Liver (tissue), 9 donors: ENCODE results near the gene CD300LG. TPM values are rescaled to one million over a fixed set of nuclear protein-coding genes. Genes with fewer than 3 reads are reported as not detected.
"Not testable (repeated sequence)": the region's sequence is repeated elsewhere in the genome, so short reads cannot be mapped to it uniquely, and the experiment has no call there.

ENCODE experiments used
- DNase-seq: peaks from one replicate; pipeline ENCODE4 v3.0.0-alpha.2; 2017; ENCODE audit warnings: low spot score
- H3K27ac ChIP-seq, 2 donors: one replicate each; pipeline ENCODE4 v1.7.0; 2013; ENCODE audit warnings: inconsistent platforms in 2 of 2, low read length in 2 of 2, control low read depth in 1 of 2, low read depth in 1 of 2, mild to moderate bottlenecking in 1 of 2
- H3K27me3 ChIP-seq, 4 donors: one replicate each; pipeline versions ENCODE4 v1.6.1 to v1.7.0; 2013; ENCODE audit warnings: low read length in 3 of 4, inconsistent platforms in 1 of 4, mild to moderate bottlenecking in 1 of 4, moderate library complexity in 1 of 4; ENCODE audit not compliant: control insufficient read depth in 4 of 4, insufficient read depth in 4 of 4
- H3K36me3 ChIP-seq, 4 donors: one replicate each; pipeline versions ENCODE4 v1.6.1 to v1.7.0; 2013; ENCODE audit warnings: low read length in 3 of 4, mild to moderate bottlenecking in 3 of 4, low read depth in 1 of 4, moderate library complexity in 1 of 4; ENCODE audit not compliant: control insufficient read depth in 4 of 4, insufficient read depth in 3 of 4
- H3K4me1 ChIP-seq, 4 donors: one replicate each; pipeline versions ENCODE4 v1.6.1 to v1.7.0; 2013; ENCODE audit warnings: low read length in 3 of 4, mild to moderate bottlenecking in 3 of 4, moderate library complexity in 1 of 4; ENCODE audit not compliant: control insufficient read depth in 4 of 4, insufficient read depth in 4 of 4
- H3K4me3 ChIP-seq, 3 donors: one replicate each; pipeline versions ENCODE4 v1.6.1 to v1.7.0; 2013; ENCODE audit warnings: low read length in 3 of 3, control low read depth in 1 of 3, low read depth in 1 of 3, mild to moderate bottlenecking in 1 of 3
- H3K9ac ChIP-seq, 2 donors: one replicate each; pipeline ENCODE4 v1.7.0; 2013; ENCODE audit warnings: low read length in 2 of 2, mild to moderate bottlenecking in 2 of 2, moderate library complexity in 2 of 2, control low read depth in 1 of 2, low read depth in 1 of 2
- H3K9me3 ChIP-seq, 4 donors: one replicate each; pipeline versions ENCODE4 v1.6.1 to v1.7.0; 2013; ENCODE audit warnings: low read length in 3 of 4; ENCODE audit not compliant: control insufficient read depth in 4 of 4
- EGR1 ChIP-seq, 2 donors: IDR thresholded peaks; 2 replicates each; pipeline ENCODE4 v1.6.1; 2016 to 2018; ENCODE audit warnings: antibody characterized with exemption in 2 of 2, low read depth in 2 of 2
- FOXA1 ChIP-seq: IDR thresholded peaks from 2 replicates; pipeline ENCODE4 v1.6.1; 2016; ENCODE audit warnings: antibody characterized with exemption
- GABPA ChIP-seq, 2 donors: IDR thresholded peaks in 1 of 2; conservative IDR thresholded peaks in 1 of 2; 2 replicates each; pipeline ENCODE4 v1.6.1; 2016; ENCODE audit warnings: antibody characterized with exemption in 2 of 2, mild to moderate bottlenecking in 1 of 2, moderate library complexity in 1 of 2
- HNF4A ChIP-seq, 2 donors: conservative IDR thresholded peaks; 2 replicates each; pipeline ENCODE4 v1.6.1; 2016; ENCODE audit warnings: antibody characterized with exemption in 2 of 2, mild to moderate bottlenecking in 2 of 2
- HNF4G ChIP-seq: IDR thresholded peaks from 2 replicates; pipeline ENCODE4 v1.6.1; 2016; ENCODE audit warnings: antibody characterized with exemption
- NR2F2 ChIP-seq: IDR thresholded peaks from 2 replicates; pipeline ENCODE4 v1.6.1; 2016; ENCODE audit warnings: antibody characterized with exemption
- RAD21 ChIP-seq, 2 donors: IDR thresholded peaks; 2 replicates each; pipeline ENCODE4 v1.6.1; 2016; ENCODE audit warnings: antibody characterized with exemption in 2 of 2, mild to moderate bottlenecking in 2 of 2
- RXRA ChIP-seq, 2 donors: IDR thresholded peaks; 2 replicates each; pipeline ENCODE4 v1.6.1; 2017 to 2018; ENCODE audit warnings: antibody characterized with exemption in 2 of 2, mild to moderate bottlenecking in 1 of 2
- YY1 ChIP-seq: IDR thresholded peaks from 2 replicates; pipeline ENCODE4 v1.6.1; 2016; ENCODE audit warnings: antibody characterized with exemption, mild to moderate bottlenecking
- WGBS: extraction: QIAGEN DNeasy Blood & Tissue Kit; methylation state at CpG from one replicate; pipeline ENCODE4 v1.1.7; 2013; 5-methylcytosine and 5-hydroxymethylcytosine counted together
- polyA plus RNA-seq, 2 donors: library from polyadenylated mRNA; stranded (reverse) in 1 of 2; unstranded in 1 of 2; fragments of 200-250 nt in 1 of 2; fragments of >200 nt in 1 of 2; fragmentation: Nextera tagmentation in 1 of 2; extraction: Ambion mirVana in 1 of 2; gene quantifications; one replicate each; pipeline versions ENCODE4 v1.2.1 to v1.2.3, GENCODE V29; 2013 to 2015
- total RNA-seq, 2 donors: library from RNA; depleted of rRNA; stranded (reverse); fragments of >200 nt; gene quantifications; one replicate each; pipeline ENCODE4 v1.2.3, GENCODE V29; 2014
- TF ChIP-seq, protein P1 (sequence below): IDR thresholded peaks from 2 replicates; pipeline ENCODE4 v1.6.1; 2016; ENCODE audit warnings: antibody characterized with exemption, mild to moderate bottlenecking
- TF ChIP-seq, protein P2 (sequence below): IDR thresholded peaks from 2 replicates; pipeline ENCODE4 v1.6.1; 2016; ENCODE audit warnings: antibody characterized with exemption
- donor health status: healthy.
- donor health status: healthy.
- donor health status: healthy.
- donor health status: healthy.
- donor health status: healthy.

CD300LG gene
- total and polyA plus RNA-seq, 4 donors = 0.14 to 0.58 (median 0.20) TPM

DNA sequence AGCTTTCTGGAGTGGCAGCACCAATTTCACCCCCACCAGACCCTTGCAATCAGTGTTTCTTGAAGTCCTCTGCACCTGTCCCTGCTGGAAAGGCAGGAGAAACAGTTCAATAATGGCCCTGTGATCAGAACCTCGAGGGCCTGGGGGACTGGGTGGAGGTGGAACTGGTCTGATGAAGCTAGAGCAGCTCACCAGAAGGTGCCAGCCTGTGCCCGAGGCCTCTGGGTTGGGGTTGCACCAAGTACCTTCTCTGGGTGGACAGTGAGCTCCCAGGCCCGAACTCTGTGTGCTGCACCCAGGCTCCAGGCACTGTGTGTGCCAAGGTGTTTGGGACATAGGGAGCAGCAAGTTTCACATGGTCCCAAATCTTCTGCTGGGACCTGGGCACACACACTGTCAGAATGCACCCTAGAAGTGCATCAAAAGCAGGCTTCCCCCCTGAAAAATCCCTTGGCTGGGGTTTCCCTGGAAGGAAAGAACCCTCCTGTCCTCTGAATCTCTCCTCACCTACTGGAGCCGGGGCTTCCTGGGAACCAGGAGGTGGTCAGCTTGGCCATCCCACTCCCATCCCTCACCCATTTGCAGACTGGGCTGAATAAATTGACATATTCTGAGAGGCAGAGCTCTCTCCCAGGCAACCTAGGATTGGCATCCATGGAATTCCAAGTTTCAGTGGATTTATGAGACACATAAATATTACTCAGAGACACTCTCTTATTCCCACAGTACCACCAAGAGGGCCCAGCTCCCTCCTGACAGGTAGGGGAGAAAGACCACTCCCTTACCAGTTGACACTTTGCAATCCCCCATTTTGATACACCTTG, 17.4 kb downstream of the CD300LG start:
- H3K27me3 ChIP-seq = peaks cover 0 to 2% (median 0%) of the 10 kb centered on the region in 4 donors
- H3K9ac ChIP-seq = no peak overlapping the region
- H3K36me3 ChIP-seq = no peaks in the 10 kb centered on the region
- no peak for DNase-seq
- 81% methylated on average over 4 of the region's 4 CpGs for WGBS
- TF ChIP-seq RAD21 (IDR thresholded peaks at IDR 0.05) (no peak), FOXA1 (no peak), RXRA (IDR thresholded peaks at IDR 0.05) (no peak), GABPA (IDR thresholded peaks at IDR 0.05 in 1 of 2, conservative IDR thresholded peaks at IDR 0.05 in 1 of 2) (no peak), HNF4G (no peak), HNF4A (conservative IDR thresholded peaks at IDR 0.05) (no peak), YY1 (no peak)
- TF ChIP-seq, protein P1, sequence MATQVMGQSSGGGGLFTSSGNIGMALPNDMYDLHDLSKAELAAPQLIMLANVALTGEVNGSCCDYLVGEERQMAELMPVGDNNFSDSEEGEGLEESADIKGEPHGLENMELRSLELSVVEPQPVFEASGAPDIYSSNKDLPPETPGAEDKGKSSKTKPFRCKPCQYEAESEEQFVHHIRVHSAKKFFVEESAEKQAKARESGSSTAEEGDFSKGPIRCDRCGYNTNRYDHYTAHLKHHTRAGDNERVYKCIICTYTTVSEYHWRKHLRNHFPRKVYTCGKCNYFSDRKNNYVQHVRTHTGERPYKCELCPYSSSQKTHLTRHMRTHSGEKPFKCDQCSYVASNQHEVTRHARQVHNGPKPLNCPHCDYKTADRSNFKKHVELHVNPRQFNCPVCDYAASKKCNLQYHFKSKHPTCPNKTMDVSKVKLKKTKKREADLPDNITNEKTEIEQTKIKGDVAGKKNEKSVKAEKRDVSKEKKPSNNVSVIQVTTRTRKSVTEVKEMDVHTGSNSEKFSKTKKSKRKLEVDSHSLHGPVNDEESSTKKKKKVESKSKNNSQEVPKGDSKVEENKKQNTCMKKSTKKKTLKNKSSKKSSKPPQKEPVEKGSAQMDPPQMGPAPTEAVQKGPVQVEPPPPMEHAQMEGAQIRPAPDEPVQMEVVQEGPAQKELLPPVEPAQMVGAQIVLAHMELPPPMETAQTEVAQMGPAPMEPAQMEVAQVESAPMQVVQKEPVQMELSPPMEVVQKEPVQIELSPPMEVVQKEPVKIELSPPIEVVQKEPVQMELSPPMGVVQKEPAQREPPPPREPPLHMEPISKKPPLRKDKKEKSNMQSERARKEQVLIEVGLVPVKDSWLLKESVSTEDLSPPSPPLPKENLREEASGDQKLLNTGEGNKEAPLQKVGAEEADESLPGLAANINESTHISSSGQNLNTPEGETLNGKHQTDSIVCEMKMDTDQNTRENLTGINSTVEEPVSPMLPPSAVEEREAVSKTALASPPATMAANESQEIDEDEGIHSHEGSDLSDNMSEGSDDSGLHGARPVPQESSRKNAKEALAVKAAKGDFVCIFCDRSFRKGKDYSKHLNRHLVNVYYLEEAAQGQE = no peak
- TF ChIP-seq, protein P2, sequence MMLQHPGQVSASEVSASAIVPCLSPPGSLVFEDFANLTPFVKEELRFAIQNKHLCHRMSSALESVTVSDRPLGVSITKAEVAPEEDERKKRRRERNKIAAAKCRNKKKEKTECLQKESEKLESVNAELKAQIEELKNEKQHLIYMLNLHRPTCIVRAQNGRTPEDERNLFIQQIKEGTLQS = no peak
- no peaks in the 10 kb centered on the region for H3K4me1 ChIP-seq
- H3K9me3 ChIP-seq = no peaks in the 10 kb centered on the region
- H3K4me3 ChIP-seq = no peak overlapping the region
- no peak overlapping the region for H3K27ac ChIP-seq

DNA sequence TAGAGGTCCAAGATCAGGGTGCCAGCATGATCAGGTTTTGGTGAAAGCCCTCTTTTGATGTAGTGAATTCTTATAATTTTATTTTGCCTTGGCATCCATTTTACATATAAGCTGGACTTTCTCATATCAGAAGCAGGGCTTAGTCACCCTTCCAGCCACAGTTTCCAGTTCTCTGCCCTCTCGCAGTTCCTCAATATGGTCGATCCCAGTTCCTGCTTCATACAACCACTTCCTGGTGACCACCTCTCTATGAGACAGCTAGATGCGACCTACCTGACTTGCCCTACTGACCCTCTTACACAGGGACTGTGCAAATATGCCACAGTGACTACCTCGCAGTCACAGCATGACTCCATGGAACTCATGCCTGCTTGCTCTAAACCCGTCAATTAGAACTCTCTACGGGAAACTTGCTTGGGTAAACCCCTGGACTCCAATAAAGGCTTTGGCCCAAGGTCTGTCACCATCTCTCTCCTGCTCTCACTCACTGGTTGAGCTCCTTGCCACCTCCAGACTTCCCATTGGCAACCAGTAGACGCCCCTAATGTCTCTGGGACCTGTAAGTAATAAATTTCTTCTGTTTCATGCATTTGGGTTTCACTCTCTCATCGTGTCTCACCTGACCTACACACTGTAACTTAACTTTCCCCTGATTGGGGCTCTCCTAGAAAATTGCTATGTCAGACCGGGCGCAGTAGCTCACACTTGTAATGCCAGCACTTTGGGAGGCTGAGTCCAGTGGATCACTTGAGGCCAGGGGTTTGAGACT, 21.4 kb downstream of the CD300LG start:
- Histone ChIP-seq H3K9me3 (no peaks in the 10 kb centered on the region), H3K36me3 (no peaks in the 10 kb centered on the region), H3K27me3 (peaks cover 0 to 2% (median 0%) of the 10 kb centered on the region in 4 donors), H3K4me1 (no peaks in the 10 kb centered on the region), H3K27ac (no peak overlapping the region), H3K9ac (no peak overlapping the region), H3K4me3 (no peak overlapping the region)
- no peak for DNase-seq
- TF ChIP-seq NR2F2 (no peak), FOXA1 (no peak), HNF4G (no peak), EGR1 (IDR thresholded peaks at IDR 0.05; ENCODE audit: low read depth in 2 of 2) (no peak), RXRA (IDR thresholded peaks at IDR 0.05) (no peak)
- TF ChIP-seq, protein P2 = no peak
- WGBS = 84% methylated on average over 10 of the region's 10 CpGs

DNA sequence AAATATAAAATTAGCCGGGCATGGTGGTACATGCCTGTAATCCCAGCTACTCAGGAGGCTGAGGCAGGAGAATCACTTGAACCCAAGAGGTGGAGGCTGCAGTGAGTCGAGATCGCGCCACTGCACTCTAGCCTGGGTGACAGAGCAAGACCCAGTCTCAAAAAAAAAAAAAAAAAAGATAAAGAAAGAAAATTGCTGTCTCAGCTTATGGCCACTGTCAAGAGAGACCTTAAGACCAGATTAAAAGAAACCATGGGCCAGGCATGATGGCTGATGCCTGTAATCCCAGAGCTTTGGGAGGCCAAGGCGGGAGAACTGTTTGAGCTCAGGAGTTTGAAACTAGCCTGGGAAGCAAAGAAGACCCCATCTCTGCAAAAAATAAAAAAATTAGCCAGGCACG, 22.1 kb downstream of the CD300LG start:
- not testable (repeated sequence) for H3K4me1 ChIP-seq, H3K9ac ChIP-seq, H3K36me3 ChIP-seq, H3K4me3 ChIP-seq, H3K27ac ChIP-seq, DNase-seq, H3K9me3 ChIP-seq, H3K27me3 ChIP-seq
- WGBS = 76% methylated on average over 6 of the region's 6 CpGs
